Measurements from ENCODE around the gene CAPN9. TPM values are rescaled to one million over a fixed set of nuclear protein-coding genes. Genes with fewer than 3 reads are reported as not detected.
"Not testable (repeated sequence)": the region's sequence is repeated elsewhere in the genome, so short reads cannot be mapped to it uniquely, and the experiment has no call there.

The CAPN9 gene, protein sequence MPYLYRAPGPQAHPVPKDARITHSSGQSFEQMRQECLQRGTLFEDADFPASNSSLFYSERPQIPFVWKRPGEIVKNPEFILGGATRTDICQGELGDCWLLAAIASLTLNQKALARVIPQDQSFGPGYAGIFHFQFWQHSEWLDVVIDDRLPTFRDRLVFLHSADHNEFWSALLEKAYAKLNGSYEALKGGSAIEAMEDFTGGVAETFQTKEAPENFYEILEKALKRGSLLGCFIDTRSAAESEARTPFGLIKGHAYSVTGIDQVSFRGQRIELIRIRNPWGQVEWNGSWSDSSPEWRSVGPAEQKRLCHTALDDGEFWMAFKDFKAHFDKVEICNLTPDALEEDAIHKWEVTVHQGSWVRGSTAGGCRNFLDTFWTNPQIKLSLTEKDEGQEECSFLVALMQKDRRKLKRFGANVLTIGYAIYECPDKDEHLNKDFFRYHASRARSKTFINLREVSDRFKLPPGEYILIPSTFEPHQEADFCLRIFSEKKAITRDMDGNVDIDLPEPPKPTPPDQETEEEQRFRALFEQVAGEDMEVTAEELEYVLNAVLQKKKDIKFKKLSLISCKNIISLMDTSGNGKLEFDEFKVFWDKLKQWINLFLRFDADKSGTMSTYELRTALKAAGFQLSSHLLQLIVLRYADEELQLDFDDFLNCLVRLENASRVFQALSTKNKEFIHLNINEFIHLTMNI
- total RNA-seq (2014; rRNA removed) (not detected in 2 replicates), Bru-seq, nascent RNA (percentile 6 among the genes with signal in this experiment), BruChase-seq, experiment 1, labeled RNA remaining after a 6-hour chase (percentile 6 among the genes with signal in this experiment), BruChase-seq, experiment 2, labeled RNA remaining after a 2-hour chase (percentile 4 among the genes with signal in this experiment)
- long read RNA-seq, result 0 reads

DNA sequence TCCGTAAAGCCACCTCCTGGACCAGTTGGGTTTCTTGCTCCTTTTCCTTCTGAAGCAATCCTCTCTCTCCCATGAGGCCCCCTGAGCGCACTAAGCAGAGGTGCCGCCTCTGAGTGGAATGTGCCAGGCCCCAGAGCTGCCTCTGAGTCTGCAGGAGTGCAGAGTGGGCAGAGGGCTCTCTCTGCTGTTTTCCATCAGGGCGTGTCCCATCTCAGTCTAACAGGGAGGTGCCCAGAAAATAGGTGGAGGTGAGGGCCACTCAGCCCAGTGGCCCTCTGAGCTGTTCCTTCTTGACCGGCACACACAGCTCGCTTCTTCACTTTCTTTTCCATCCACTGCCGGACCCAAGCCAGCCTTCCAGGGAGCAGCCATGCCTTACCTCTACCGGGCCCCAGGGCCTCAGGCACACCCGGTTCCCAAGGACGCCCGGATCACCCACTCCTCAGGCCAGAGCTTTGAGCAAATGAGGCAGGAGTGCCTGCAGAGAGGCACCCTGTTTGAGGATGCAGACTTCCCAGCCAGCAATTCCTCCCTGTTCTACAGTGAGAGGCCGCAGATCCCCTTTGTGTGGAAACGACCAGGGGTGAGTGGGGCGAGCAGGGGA is at the start of gene CAPN9:
TSS of gene CAPN9 (plus strand) at position 262 of the 604 bp plus-strand sequence. CDS start at position 371, 109 bp downstream.
- H3K9ac ChIP-seq (ENCODE audit: low read length), result no peak within 1 kb of the TSS
- H3K4me3 ChIP-seq (ENCODE audit: low read length), result no peak within 1 kb of the TSS
- H3K27me3 ChIP-seq (ENCODE audit: low read length), result no peaks in the 10 kb centered on the region
- no peaks in the 10 kb centered on the region for H3F3A ChIP-seq (ENCODE audit: low read length, unreplicated experiment)
- H4K20me1 ChIP-seq (ENCODE audit: low read length), result no peaks in the 10 kb centered on the region
- no peaks in the 10 kb centered on the region for H3K36me3 ChIP-seq (ENCODE audit: low read depth, low read length)
- BruUV-seq (replicated peaks), result no TSS peak
- ATAC-seq (no peak), DNase-seq (no peak)
- POLR2A ChIA-PET (ENCODE audit: unreplicated experiment), result no interaction called here
- H3K4me1 ChIP-seq (ENCODE audit: insufficient read depth, low read length), result peaks cover 45% of the 10 kb centered on the region
- TF ChIP-seq EZH2 (IDR thresholded peaks at IDR 0.05; ENCODE audit: low read length, unreplicated experiment) (no peak), CTCF (conservative IDR thresholded peaks at IDR 0.05; ENCODE audit: low read depth, low read length) (no peak), EZH2phosphoT487 (IDR thresholded peaks at IDR 0.05; ENCODE audit: borderline replicate concordance, low read length) (no peak)
- H3K79me2 ChIP-seq (ENCODE audit: low read length), result no peaks in the 10 kb centered on the region
- H3K9me2 ChIP-seq (replicated peaks; ENCODE audit: low read length), result no peaks in the 10 kb centered on the region
- 0 out of 2 replicates have a peak within 1 kb of the TSS, but pooled peaks have one; percentile 4 for H2AFZ ChIP-seq (ENCODE audit: low read length)
- intact Hi-C loops (cut with micrococcal nuclease), result no loop called here
- no peaks in the 10 kb centered on the region for H3K9me3 ChIP-seq (ENCODE audit: low read length)
- CTCF ChIA-PET, result no interaction called here
- no peak within 1 kb of the TSS for H3K27ac ChIP-seq (ENCODE audit: low read length)
- H3K4me2 ChIP-seq (ENCODE audit: low read length), result no peak within 1 kb of the TSS; the same call in 1 of the 2 replicates

DNA sequence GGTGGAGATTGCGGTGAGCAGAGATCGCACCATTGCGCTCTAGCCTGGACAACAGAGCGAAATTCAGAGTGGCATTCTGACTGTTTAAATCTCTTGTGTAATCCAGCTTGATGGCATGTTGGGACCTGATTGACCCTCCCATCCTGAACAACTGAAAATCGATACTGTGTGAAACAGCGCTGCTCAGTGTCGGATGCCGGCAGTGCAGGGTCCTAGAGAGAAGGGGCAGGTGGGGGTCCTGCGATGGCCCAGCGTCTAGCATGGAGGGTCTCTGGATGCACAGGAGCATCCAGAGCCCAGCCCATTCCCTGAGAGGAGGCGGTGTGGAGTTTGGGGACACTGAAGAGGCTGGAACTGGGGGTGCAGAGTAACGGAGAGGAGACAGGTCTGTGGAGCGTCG is 49.1 kb upstream of the CAPN9 start:
- no peak for TF ChIP-seq EZH2phosphoT487 (IDR thresholded peaks at IDR 0.05; ENCODE audit: borderline replicate concordance, low read length)
- TF ChIP-seq CTCF (conservative IDR thresholded peaks at IDR 0.05; ENCODE audit: low read depth, low read length), result peak; percentile 29; the same call in 1 of the 2 replicates
- no peak for TF ChIP-seq EZH2 (IDR thresholded peaks at IDR 0.05; ENCODE audit: low read length, unreplicated experiment)
- Histone ChIP-seq H3K9me2 (replicated peaks; ENCODE audit: low read length) (no peaks in the 10 kb centered on the region), H2AFZ (ENCODE audit: low read length) (no peak overlapping the region), H3K36me3 (ENCODE audit: low read depth, low read length) (peaks cover 2% of the 10 kb centered on the region; the same call in 1 of the 2 replicates), H3K27ac (ENCODE audit: low read length) (no peak overlapping the region), H3K4me2 (ENCODE audit: low read length) (no peak overlapping the region), H4K20me1 (ENCODE audit: low read length) (no peaks in the 10 kb centered on the region), H3K4me3 (ENCODE audit: low read length) (no peak overlapping the region), H3K27me3 (ENCODE audit: low read length) (no peaks in the 10 kb centered on the region), H3K9ac (ENCODE audit: low read length) (no peak overlapping the region), H3K4me1 (ENCODE audit: insufficient read depth, low read length) (no peaks in the 10 kb centered on the region), H3K79me2 (ENCODE audit: low read length) (no peaks in the 10 kb centered on the region), H3K9me3 (ENCODE audit: low read length) (no peaks in the 10 kb centered on the region), H3F3A (ENCODE audit: low read length, unreplicated experiment) (no peaks in the 10 kb centered on the region)
- no peak for ATAC-seq
- POLR2A ChIA-PET (ENCODE audit: unreplicated experiment), result no interaction called here
- no TSS peak for BruUV-seq (replicated peaks)
- intact Hi-C loops (cut with micrococcal nuclease), result no loop called here
- CTCF ChIA-PET, result no interaction called here
- no peak for DNase-seq

- intact Hi-C loops (cut with micrococcal nuclease); H3F3A ChIP-seq (ENCODE audit: low read length, unreplicated experiment); ATAC-seq; H3K27me3 ChIP-seq (ENCODE audit: low read length); BruUV-seq (replicated peaks); H3K79me2 ChIP-seq (ENCODE audit: low read length); DNase-seq; H3K27ac ChIP-seq (ENCODE audit: low read length); H3K9me2 ChIP-seq (replicated peaks; ENCODE audit: low read length); H4K20me1 ChIP-seq (ENCODE audit: low read length); H3K4me1 ChIP-seq (ENCODE audit: insufficient read depth, low read length); H3K4me2 ChIP-seq (ENCODE audit: low read length); H2AFZ ChIP-seq (ENCODE audit: low read length); H3K9ac ChIP-seq (ENCODE audit: low read length); H3K4me3 ChIP-seq (ENCODE audit: low read length); CTCF ChIA-PET; H3K9me3 ChIP-seq (ENCODE audit: low read length); H3K36me3 ChIP-seq (ENCODE audit: low read depth, low read length); POLR2A ChIA-PET (ENCODE audit: unreplicated experiment): not testable (repeated sequence)
Measured at GRCh38 chr1:230698964-230699363, 48.2 kb upstream of the CAPN9 start.
